Progenitor cell of endocrine pancreas (in vitro differentiated cells): ENCODE data around the gene VWA5B1. TPM values are rescaled to one million over a fixed set of nuclear protein-coding genes. Genes with fewer than 3 reads are reported as not detected.
A peak's percentile ranks its signal among the peaks of the same experiment; 100 is the strongest.

Experiments
- DNase-seq: peaks from one replicate; pipeline ENCODE4 v3.0.0; 2021; ENCODE audit warnings: low spot score; ENCODE audit not compliant: unreplicated experiment
- H3K27ac Mint-ChIP-seq: 2 replicates; pipeline ENCODE4 v1.8.0; 2021; ENCODE audit warnings: mild to moderate bottlenecking, moderate library complexity, mixed read lengths
- H3K27me3 Mint-ChIP-seq: 2 replicates; pipeline ENCODE4 v1.8.0; 2021; ENCODE audit warnings: mixed read lengths
- H3K36me3 Mint-ChIP-seq: 2 replicates; pipeline ENCODE4 v1.8.0; 2022; ENCODE audit warnings: mixed read lengths; ENCODE audit not compliant: insufficient read depth
- H3K4me1 Mint-ChIP-seq: 2 replicates; pipeline ENCODE4 v1.8.0; 2021; ENCODE audit warnings: low read depth, mixed read lengths
- H3K4me3 Mint-ChIP-seq: 2 replicates; pipeline ENCODE4 v1.8.0; 2021; ENCODE audit warnings: low read depth, mild to moderate bottlenecking, moderate library complexity, mixed read lengths
- H3K9me3 Mint-ChIP-seq: 2 replicates; pipeline ENCODE4 v1.8.0; 2021; ENCODE audit warnings: low read depth, mixed read lengths
- CTCF ChIP-seq: fragments of 200-600 bp; sonication (generic); IDR thresholded peaks from one replicate; pipeline ENCODE4 v1.5.0; 2021; ENCODE audit warnings: antibody characterized with exemption, mild to moderate bottlenecking; ENCODE audit not compliant: unreplicated experiment
- total RNA-seq: library from RNA; stranded (reverse); gene quantifications from 2 replicates; pipeline ENCODE4 v1.2.1, GENCODE V29; 2021

Gene VWA5B1
- total RNA-seq, 1 donor from 2014 or later, result 0.19 TPM

DNA sequence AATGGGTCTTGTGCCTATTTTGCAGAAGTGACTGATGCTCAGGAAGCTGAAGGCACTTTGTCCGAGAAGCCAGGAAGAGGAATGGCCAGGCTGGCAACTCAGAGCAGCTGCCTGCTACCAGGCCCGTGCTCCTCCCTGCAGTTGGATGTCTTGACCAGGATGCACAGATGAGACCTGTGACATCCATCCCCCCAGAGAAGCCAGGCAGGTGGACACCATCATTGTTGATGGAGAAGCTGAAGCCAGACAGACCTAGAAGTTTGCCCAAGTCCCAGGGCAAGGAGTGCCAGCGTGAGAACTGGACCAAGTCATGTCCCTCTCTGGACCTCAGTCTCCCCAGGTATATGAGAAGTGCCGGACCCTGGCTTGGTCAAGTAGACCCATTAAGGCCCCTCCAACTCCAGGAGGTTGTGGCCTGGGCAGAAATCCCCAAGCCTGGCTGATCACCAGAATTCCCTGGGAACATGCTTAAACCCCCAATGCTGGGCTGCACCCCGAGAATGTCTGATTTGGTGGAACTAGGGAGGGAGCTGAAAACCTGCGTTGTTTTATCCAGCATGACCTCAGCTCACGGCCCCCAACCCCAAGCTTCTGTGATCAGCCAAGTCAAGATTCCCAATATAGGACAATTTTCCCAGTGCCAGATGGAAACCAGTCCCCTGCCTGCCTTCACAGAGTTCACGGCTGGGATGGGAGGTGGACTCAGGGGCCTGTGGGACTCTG lies 112.9 kb downstream of the VWA5B1 start:
- DNase-seq, result no peak
- TF ChIP-seq CTCF, result no peak
- Mint-ChIP-seq H3K4me3 (no peak overlapping the region), H3K27me3 (peaks cover 87% of the 10 kb centered on the region), H3K9me3 (no peaks in the 10 kb centered on the region), H3K4me1 (peaks cover 2% of the 10 kb centered on the region), H3K27ac (no peak overlapping the region), H3K36me3 (no peaks in the 10 kb centered on the region)

GRCh38 chr1:20404466-20404865 lies 113.8 kb downstream of the VWA5B1 start:
- Mint-ChIP-seq H3K9me3 (no peaks in the 10 kb centered on the region), H3K36me3 (no peaks in the 10 kb centered on the region), H3K4me1 (peaks cover 2% of the 10 kb centered on the region), H3K27ac (peak overlapping the region; percentile 38), H3K27me3 (peaks cover 85% of the 10 kb centered on the region), H3K4me3 (no peak overlapping the region)
- no peak for DNase-seq
- no peak for TF ChIP-seq CTCF

Other genes with a start within 250 kb of the VWA5B1 start
- not detected in 2 replicates for gene PLA2G5, start 220.7 kb upstream of the VWA5B1 start, total RNA-seq
- not detected in 2 replicates for gene PLA2G2D, start 171.3 kb upstream of the VWA5B1 start, total RNA-seq
- gene PLA2G2F, start 151.6 kb upstream of the VWA5B1 start, total RNA-seq, result not detected in 2 replicates
- 2.8 and 3.1 TPM in 2 replicates for gene UBXN10, start 104.8 kb upstream of the VWA5B1 start, total RNA-seq
- gene PLA2G2C, start 104.4 kb upstream of the VWA5B1 start, total RNA-seq, result not detected in 2 replicates
- 67.2 and 69.2 TPM in 2 replicates for gene CAMK2N1, start 195.3 kb downstream of the VWA5B1 start, total RNA-seq
- gene MUL1, start 217.3 kb downstream of the VWA5B1 start, total RNA-seq, result 23.2 and 25.1 TPM in 2 replicates